GM06990 (cell line): Measurements from ENCODE around the gene SORCS3.

Experiments
- DNase-seq: peaks from one replicate; pipeline ENCODE4 v3.0.0-alpha.2; 2011; ENCODE audit not compliant: insufficient read length; ENCODE audit errors: extremely low read depth
- H3K27me3 ChIP-seq: replicated peaks from 2 replicates; pipeline ENCODE4 v1.6.0; 2011; ENCODE audit warnings: low read length; ENCODE audit not compliant: control insufficient read depth, insufficient read depth
- H3K36me3 ChIP-seq: 2 replicates; pipeline ENCODE4 v1.5.1; 2011; ENCODE audit warnings: low read length; ENCODE audit not compliant: control insufficient read depth, insufficient read depth
- H3K4me3 ChIP-seq: replicated peaks from 2 replicates; pipeline ENCODE4 v1.5.1; 2011; ENCODE audit warnings: low read depth, mild to moderate bottlenecking, control low read depth, low read length
- TF ChIP-seq, protein P1 (sequence below): IDR thresholded peaks from 2 replicates; pipeline ENCODE4 v1.5.1; 2011; ENCODE audit warnings: low read length, control low read depth, mild to moderate bottlenecking, inconsistent platforms; ENCODE audit not compliant: insufficient read depth, poor library complexity, severe bottlenecking

The SORCS3 gene

DNA sequence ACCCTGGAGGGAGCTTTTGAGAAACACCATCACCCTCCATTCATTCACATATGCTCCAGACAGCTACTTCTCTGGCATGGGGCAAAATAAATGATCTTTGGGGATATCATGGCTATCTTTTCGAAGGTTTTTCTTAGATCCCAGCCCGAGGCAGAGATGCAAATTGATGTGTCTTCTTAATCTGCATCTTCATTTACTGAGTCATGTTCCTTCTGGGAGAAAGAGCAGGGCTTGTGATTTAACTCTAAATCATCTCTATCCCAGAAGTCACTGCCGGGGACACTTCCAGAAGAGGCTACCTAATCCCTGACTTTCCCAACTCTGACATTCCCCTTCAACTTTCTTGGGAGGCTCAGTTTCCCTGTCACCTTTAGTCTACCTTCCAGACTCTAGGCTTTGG, 90.1 kb downstream of the SORCS3 start:
- H3K4me3 ChIP-seq, result no peak overlapping the region
- no peaks in the 10 kb centered on the region; the same call in none of the 2 replicates for H3K27me3 ChIP-seq
- no peak for DNase-seq
- no peaks in the 10 kb centered on the region for H3K36me3 ChIP-seq
- TF ChIP-seq, protein P1, sequence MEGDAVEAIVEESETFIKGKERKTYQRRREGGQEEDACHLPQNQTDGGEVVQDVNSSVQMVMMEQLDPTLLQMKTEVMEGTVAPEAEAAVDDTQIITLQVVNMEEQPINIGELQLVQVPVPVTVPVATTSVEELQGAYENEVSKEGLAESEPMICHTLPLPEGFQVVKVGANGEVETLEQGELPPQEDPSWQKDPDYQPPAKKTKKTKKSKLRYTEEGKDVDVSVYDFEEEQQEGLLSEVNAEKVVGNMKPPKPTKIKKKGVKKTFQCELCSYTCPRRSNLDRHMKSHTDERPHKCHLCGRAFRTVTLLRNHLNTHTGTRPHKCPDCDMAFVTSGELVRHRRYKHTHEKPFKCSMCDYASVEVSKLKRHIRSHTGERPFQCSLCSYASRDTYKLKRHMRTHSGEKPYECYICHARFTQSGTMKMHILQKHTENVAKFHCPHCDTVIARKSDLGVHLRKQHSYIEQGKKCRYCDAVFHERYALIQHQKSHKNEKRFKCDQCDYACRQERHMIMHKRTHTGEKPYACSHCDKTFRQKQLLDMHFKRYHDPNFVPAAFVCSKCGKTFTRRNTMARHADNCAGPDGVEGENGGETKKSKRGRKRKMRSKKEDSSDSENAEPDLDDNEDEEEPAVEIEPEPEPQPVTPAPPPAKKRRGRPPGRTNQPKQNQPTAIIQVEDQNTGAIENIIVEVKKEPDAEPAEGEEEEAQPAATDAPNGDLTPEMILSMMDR, result no peak

DNA sequence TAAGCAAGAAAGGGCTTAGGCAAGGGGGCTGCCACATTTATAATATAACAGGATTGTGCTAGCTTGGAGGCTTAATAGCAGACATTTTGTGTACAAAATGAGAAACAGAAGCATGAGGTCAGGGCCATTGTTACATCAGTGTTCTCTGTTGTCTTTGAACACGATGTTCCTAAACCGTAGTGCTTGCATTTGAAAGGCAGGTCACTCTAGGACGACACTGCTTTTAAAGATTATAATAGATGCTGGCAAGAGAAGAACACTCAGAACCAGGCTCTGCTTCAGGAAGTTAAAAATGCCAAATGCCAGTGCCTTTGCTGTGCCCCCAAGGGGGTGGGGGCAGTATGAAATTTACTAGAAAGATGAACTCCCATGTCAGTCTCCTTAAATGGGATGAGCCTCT, 91.1 kb downstream of the SORCS3 start:
- no peak for DNase-seq
- Histone ChIP-seq H3K27me3 (no peaks in the 10 kb centered on the region; the same call in none of the 2 replicates), H3K4me3 (no peak overlapping the region), H3K36me3 (no peaks in the 10 kb centered on the region)
- TF ChIP-seq, protein P1, result no peak

DNA sequence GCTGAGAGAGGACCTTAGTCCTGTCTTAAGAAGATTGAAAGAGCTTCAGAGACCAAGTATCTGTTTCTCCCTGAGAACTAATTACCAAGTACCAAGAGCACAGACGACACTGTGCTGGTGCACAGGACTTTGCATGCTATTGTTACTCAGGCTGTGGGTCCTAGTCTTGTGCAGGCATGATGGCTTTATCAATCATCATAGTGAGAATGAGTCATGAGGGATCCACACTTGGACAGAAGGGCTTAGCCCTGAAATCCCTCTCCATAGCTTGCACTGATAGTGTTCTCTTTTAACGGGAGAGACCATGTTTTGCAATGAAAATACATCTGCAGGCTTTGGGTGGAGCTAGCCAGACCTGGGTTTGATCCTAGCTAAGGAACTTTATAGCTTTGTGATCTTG, 93.3 kb downstream of the SORCS3 start:
- H3K27me3 ChIP-seq, result no peaks in the 10 kb centered on the region; the same call in none of the 2 replicates
- no peak for DNase-seq
- no peak overlapping the region for H3K4me3 ChIP-seq
- TF ChIP-seq, protein P1, result no peak
- H3K36me3 ChIP-seq, result no peaks in the 10 kb centered on the region

DNA sequence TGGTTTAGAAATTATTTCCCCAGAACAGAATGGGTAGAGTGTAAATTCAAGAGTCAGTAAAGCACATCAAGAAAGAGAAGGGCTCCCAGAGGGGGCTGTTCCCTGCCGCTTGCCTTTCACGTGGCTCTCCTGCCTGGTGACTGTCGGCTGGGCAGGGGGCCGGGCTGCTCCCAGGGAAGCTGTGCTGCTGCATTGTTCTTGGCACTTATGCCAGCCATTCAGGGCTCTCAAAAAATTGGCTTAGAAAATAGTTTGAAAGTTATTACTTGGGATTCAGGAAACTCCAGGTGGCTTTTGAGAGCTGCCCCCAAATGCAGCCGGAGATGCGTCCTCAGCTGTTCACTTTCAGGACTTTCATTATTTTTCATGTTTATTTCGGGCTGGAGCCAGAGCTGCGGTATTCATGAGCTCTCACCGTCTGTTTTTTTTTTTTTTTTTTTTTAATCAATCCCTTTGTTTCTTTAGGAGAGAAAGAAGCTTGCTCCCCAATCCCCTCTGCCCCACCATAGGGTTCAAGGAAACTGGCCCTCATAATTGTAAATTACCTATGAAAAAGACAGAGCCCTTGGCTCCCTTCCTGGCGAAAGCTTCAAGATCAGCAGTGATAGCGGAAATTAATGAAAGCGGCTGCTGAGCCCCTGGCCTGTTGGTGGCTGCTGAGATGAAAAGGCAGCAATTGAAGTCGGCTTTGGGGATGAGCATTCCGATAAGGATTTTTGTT, 94.1 kb downstream of the SORCS3 start:
- TF ChIP-seq, protein P1, result no peak
- no peaks in the 10 kb centered on the region; the same call in none of the 2 replicates for H3K27me3 ChIP-seq
- DNase-seq, result no peak
- H3K36me3 ChIP-seq, result no peaks in the 10 kb centered on the region
- H3K4me3 ChIP-seq, result no peak overlapping the region

DNA sequence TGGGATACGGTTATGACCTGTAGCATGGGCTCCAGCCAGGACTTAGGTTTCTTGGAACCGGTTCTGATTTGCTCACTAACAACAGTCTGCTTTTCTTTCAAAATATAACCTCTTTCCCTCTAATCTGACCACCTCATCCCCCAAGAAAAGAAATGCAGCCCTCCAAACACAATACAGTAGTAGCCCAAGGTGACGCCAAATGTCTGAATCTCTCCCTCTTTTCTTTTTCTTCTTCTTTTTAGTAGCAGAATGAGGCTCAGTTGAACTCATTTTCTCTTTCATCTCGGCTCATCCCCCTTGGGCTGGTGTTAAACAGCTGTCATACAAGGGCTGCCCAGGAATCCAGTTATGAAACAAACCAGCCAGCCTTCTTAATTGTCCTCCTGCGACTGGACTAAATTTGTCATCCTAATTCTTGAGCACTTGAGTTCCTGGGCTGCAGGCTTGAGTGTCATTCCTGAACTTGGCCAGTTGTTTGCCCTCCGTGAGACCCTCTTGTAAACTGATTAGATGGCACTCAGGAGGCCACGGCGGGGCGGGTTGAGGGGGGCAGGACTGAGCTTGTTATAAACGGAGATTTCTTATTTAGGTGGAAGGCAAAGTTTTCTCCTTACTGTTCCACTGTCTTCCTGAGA, 94.8 kb downstream of the SORCS3 start:
- no peaks in the 10 kb centered on the region; the same call in none of the 2 replicates for H3K27me3 ChIP-seq
- no peak overlapping the region for H3K4me3 ChIP-seq
- TF ChIP-seq, protein P1, result no peak
- no peak for DNase-seq
- H3K36me3 ChIP-seq, result no peaks in the 10 kb centered on the region

DNA sequence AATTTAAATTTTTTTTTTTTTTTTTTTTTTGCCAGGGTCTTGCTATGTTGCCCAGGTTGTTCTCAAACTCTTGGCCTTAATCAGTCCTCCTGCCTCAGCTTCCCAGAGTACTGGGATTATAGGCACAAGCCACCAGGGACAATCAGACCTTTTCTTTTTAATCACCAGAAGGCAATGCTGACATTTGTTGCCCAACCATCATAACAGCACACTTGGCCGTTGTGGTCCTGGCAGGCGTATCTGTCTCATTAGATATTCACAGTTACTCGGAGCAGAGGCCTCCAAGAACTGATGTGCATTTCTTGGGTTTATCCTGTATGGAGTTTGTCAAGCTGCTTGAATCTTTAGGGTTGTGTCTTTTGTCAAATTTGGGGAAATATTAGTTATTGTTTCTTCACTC, 100.0 kb downstream of the SORCS3 start:
- no peaks in the 10 kb centered on the region for H3K36me3 ChIP-seq
- no peak overlapping the region for H3K4me3 ChIP-seq
- no peaks in the 10 kb centered on the region for H3K27me3 ChIP-seq
- TF ChIP-seq, protein P1, result no peak
- DNase-seq, result no peak
